T-helper 1 cell treated with Interleukin-12 subunit alpha and Interleukin-12 subunit beta and Interleukin-4 antibody, amounts not matched to agents 30 ng/mL and 1 ng/mL, for 36 hours (primary cell): Measurements from ENCODE around the gene SLC9A6. TPM values are rescaled to one million over a fixed set of nuclear protein-coding genes. Genes with fewer than 3 reads are reported as not detected.
"Not testable (repeated sequence)": the region's sequence is repeated elsewhere in the genome, so short reads cannot be mapped to it uniquely, and the experiment has no call there.

ENCODE experiments used
- intact Hi-C: fragments of 100-400 bp; cut with micrococcal nuclease; formaldehyde crosslinking; loops from one replicate; pipeline ENCODE4 v1.15.1; 2024
- total RNA-seq: library from RNA; stranded (reverse); gene quantifications from 2 replicates; pipeline ENCODE4 v1.2.3, GENCODE V29; 2022

SLC9A6 gene
- total RNA-seq, 1 donor from 2014 or later, result 17.5 TPM

GRCh38 chrX:136025091-136025490 lies 39.9 kb downstream of the SLC9A6 start:
- intact Hi-C loops, result loop anchor here (5.0 to 10.0 kb wide), 2 partner anchors 122 to 470 kb away; partner anchors contain the start of genes FHL1 and HTATSF1

- intact Hi-C loops, result loop anchor here (1.0 to 10.0 kb wide), 7 partner anchors 119 to 549 kb away; partner anchors contain the start of genes FHL1 and HTATSF1
Observed at GRCh38 chrX:136028383-136028984, 43.2 kb downstream of the SLC9A6 start.

- intact Hi-C loops, result loop anchor here (2.0 to 10.0 kb wide), 3 partner anchors 118 to 465 kb away; partner anchors contain the start of genes FHL1 and HTATSF1
Observed at GRCh38 chrX:136029766-136030165, 44.5 kb downstream of the SLC9A6 start.

- intact Hi-C loops, result no loop called here
Observed at GRCh38 chrX:136030303-136031191, 45.3 kb downstream of the SLC9A6 start.

- intact Hi-C loops, result no loop called here
Observed at GRCh38 chrX:136031626-136032025, 46.4 kb downstream of the SLC9A6 start.

GRCh38 chrX:136032370-136032769 lies 47.1 kb downstream of the SLC9A6 start:
- intact Hi-C loops, result no loop called here

- intact Hi-C loops, result no loop called here
Observed at GRCh38 chrX:136034668-136035067, 49.4 kb downstream of the SLC9A6 start.

GRCh38 chrX:136035663-136036062 lies 50.4 kb downstream of the SLC9A6 start:
- intact Hi-C loops, result no loop called here

- intact Hi-C loops, result no loop called here
Observed at GRCh38 chrX:136039485-136039884, 54.2 kb downstream of the SLC9A6 start.

- intact Hi-C loops, result no loop called here
Observed at GRCh38 chrX:136039968-136040367, 54.7 kb downstream of the SLC9A6 start.

GRCh38 chrX:136041254-136041812 lies 56.1 kb downstream of the SLC9A6 start:
- intact Hi-C loops, result no loop called here

- intact Hi-C loops, result no loop called here
Observed at GRCh38 chrX:136045008-136045407, 59.8 kb downstream of the SLC9A6 start.

- intact Hi-C loops, result no loop called here
Observed at GRCh38 chrX:136046295-136047015, 61.2 kb downstream of the SLC9A6 start.

GRCh38 chrX:136047016-136047642 lies 61.9 kb downstream of the SLC9A6 start:
- intact Hi-C loops, result no loop called here

- intact Hi-C loops, result no loop called here
Observed at GRCh38 chrX:136047969-136048368, 62.7 kb downstream of the SLC9A6 start.

GRCh38 chrX:136048446-136048845 lies 63.2 kb downstream of the SLC9A6 start:
- intact Hi-C loops, result no loop called here

GRCh38 chrX:136049608-136050007 lies 64.4 kb downstream of the SLC9A6 start:
- intact Hi-C loops, result no loop called here

GRCh38 chrX:136050875-136051274 lies 65.6 kb downstream of the SLC9A6 start:
- intact Hi-C loops, result not testable (repeated sequence)

GRCh38 chrX:136051611-136052010 lies 66.4 kb downstream of the SLC9A6 start:
- intact Hi-C loops, result no loop called here

- intact Hi-C loops, result no loop called here
Observed at GRCh38 chrX:136055651-136056221, 70.5 kb downstream of the SLC9A6 start.

GRCh38 chrX:136057567-136057966 lies 72.3 kb downstream of the SLC9A6 start:
- intact Hi-C loops, result no loop called here
